SK-N-SH (cell line): ENCODE results near the gene RFWD3. TPM values are rescaled to one million over a fixed set of nuclear protein-coding genes. Genes with fewer than 3 reads are reported as not detected.

ENCODE experiments used
- CTCF ChIA-PET: fragments of 300-600, 350-600 bp; formaldehyde crosslinking; extraction: SDS; loops from one replicate; lab custom pipeline; 2021; lab: Yijun Ruan, JAX
- POLR2A ChIA-PET: fragments of 350-600 bp; sonication (Branson Sonifier 250); formaldehyde crosslinking; extraction: SDS; loops from one replicate; lab custom pipeline; 2020; ENCODE audit warnings: antibody characterized with exemption, inconsistent platforms; lab: Yijun Ruan, JAX
- DNase-seq: peaks from one replicate; pipeline ENCODE4 v3.0.0; 2012
- H2AFZ ChIP-seq: fragments of 200-600 bp; sonication (generic); 2 replicates; pipeline ENCODE4 v1.8.1; 2016; ENCODE audit warnings: antibody characterized with exemption, mild to moderate bottlenecking, low read depth
- H3F3A ChIP-seq: fragments of 200-600 bp; sonication (generic); replicated peaks from 2 replicates; pipeline ENCODE3; 2016; ENCODE audit warnings: antibody characterized with exemption, mild to moderate bottlenecking; ENCODE audit not compliant: insufficient read depth
- H3K27ac ChIP-seq, 2 experiments: fragments of 200-500 bp in 1 of 2; fragments of 200-600 bp in 1 of 2; sonication (Bioruptor generic) in 1 of 2; sonication (generic), shearing (Covaris generic) in 1 of 2; 2 replicates each; pipeline versions ENCODE4 v1.5.1 to v1.6.1; 2014 to 2016; ENCODE audit warnings: low read depth in 2 of 2, inconsistent platforms in 1 of 2, low read length in 1 of 2, mild to moderate bottlenecking in 1 of 2, mixed read lengths in 1 of 2
- H3K27me3 ChIP-seq: fragments of 200-600 bp; sonication (generic), shearing (Covaris generic); 2 replicates; pipeline ENCODE4 v1.6.1; 2016; ENCODE audit warnings: mixed run types; ENCODE audit not compliant: insufficient read depth
- H3K36me3 ChIP-seq, 2 experiments: fragments of 200-500 bp in 1 of 2; fragments of 200-600 bp in 1 of 2; sonication (Bioruptor generic) in 1 of 2; sonication (generic) in 1 of 2; replicated peaks in 1 of 2; 2 replicates each; pipeline versions ENCODE3 to v1.5.1; 2014 to 2016; ENCODE audit warnings: low read length in 1 of 2, mild to moderate bottlenecking in 1 of 2; ENCODE audit not compliant: insufficient read depth in 2 of 2, control insufficient read depth in 1 of 2
- H3K4me1 ChIP-seq, 2 experiments: fragments of 200-500 bp in 1 of 2; fragments of 200-600 bp in 1 of 2; sonication (Bioruptor generic) in 1 of 2; sonication (generic), shearing (Covaris generic) in 1 of 2; 2 replicates each; pipeline versions ENCODE4 v1.5.1 to v1.6.1; 2014 to 2016; ENCODE audit warnings: low read depth in 1 of 2, low read length in 1 of 2, mixed run types in 1 of 2; ENCODE audit not compliant: insufficient read depth in 2 of 2, control insufficient read depth in 1 of 2
- H3K4me2 ChIP-seq: fragments of 200-600 bp; sonication (generic), shearing (Covaris generic); 2 replicates; pipeline ENCODE4 v1.6.1; 2017; ENCODE audit warnings: mixed run types
- H3K4me3 ChIP-seq, 2 experiments: fragments of 200-500 bp in 1 of 2; fragments of 200-600 bp in 1 of 2; sonication (Bioruptor generic) in 1 of 2; sonication (generic), shearing (Covaris generic) in 1 of 2; 2 replicates each; pipeline versions ENCODE4 v1.5.1 to v1.8.1; 2014 to 2016; ENCODE audit warnings: low read depth in 2 of 2, inconsistent platforms in 1 of 2, low read length in 1 of 2, mild to moderate bottlenecking in 1 of 2, mixed read lengths in 1 of 2, moderate library complexity in 1 of 2
- H3K79me2 ChIP-seq: fragments of 200-600 bp; sonication (generic); 2 replicates; pipeline ENCODE4 v1.8.1; 2017; ENCODE audit warnings: mild to moderate bottlenecking; ENCODE audit not compliant: insufficient read depth
- H3K9ac ChIP-seq: fragments of 200-600 bp; sonication (generic); 2 replicates; pipeline ENCODE4 v1.6.1; 2017; ENCODE audit warnings: mixed run types
- H3K9me2 ChIP-seq: fragments of 200-600 bp; sonication (generic); 2 replicates; pipeline ENCODE4 v1.6.1; 2017; ENCODE audit warnings: mixed run types
- H3K9me3 ChIP-seq: fragments of 200-600 bp; sonication (generic); 2 replicates; pipeline ENCODE4 v1.6.1; 2017; ENCODE audit warnings: mixed run types, mild to moderate bottlenecking, moderate library complexity
- H4K20me1 ChIP-seq: fragments of 200-600 bp; sonication (generic); 2 replicates; pipeline ENCODE4 v1.6.1; 2017; ENCODE audit warnings: mild to moderate bottlenecking, mixed run types; ENCODE audit not compliant: insufficient read depth
- CHD2 ChIP-seq: fragments of 150-350 bp; IDR thresholded peaks from 2 replicates; pipeline ENCODE4 v1.6.1; 2018; ENCODE audit warnings: low read length; ENCODE audit not compliant: partially characterized antibody
- EP300 ChIP-seq, 2 experiments: IDR thresholded peaks; 2 replicates each; pipeline versions ENCODE4 v1.4.0 to v1.6.1; 2012; ENCODE audit warnings: borderline replicate concordance in 1 of 2, low read depth in 1 of 2, low read length in 1 of 2
- FOSL2 ChIP-seq: IDR thresholded peaks from 2 replicates; pipeline ENCODE4 v1.4.0; 2012; ENCODE audit warnings: low read depth, mild to moderate bottlenecking, moderate library complexity, borderline replicate concordance
- FOXJ3 ChIP-seq: sonication (generic); formaldehyde crosslinking; IDR thresholded peaks from 2 replicates; pipeline ENCODE4 v1.5.1; 2020; ENCODE audit warnings: mild to moderate bottlenecking, missing genetic modification reagents
- FOXM1 ChIP-seq: IDR thresholded peaks from 2 replicates; pipeline ENCODE4 v1.4.0; 2012; ENCODE audit warnings: low read depth, mild to moderate bottlenecking
- GATA2 ChIP-seq: sonication (generic); formaldehyde crosslinking; IDR thresholded peaks from 2 replicates; pipeline ENCODE4 v1.5.0; 2020; ENCODE audit warnings: mild to moderate bottlenecking, missing genetic modification reagents
- JUND ChIP-seq: IDR thresholded peaks from 2 replicates; pipeline ENCODE4 v1.4.0; 2012
- MEF2A ChIP-seq: IDR thresholded peaks from 2 replicates; pipeline ENCODE4 v1.4.0; 2012; ENCODE audit warnings: low read depth, borderline replicate concordance
- MXI1 ChIP-seq: IDR thresholded peaks from 2 replicates; pipeline ENCODE4 v1.6.1; 2012; ENCODE audit warnings: mild to moderate bottlenecking, low read depth, low read length, improper control_type of control experiment
- NRF1 ChIP-seq: IDR thresholded peaks from 2 replicates; pipeline ENCODE4 v1.6.1; 2012; ENCODE audit warnings: low read depth, mild to moderate bottlenecking, low read length
- POLR2AphosphoS5 ChIP-seq: IDR thresholded peaks from 2 replicates; pipeline ENCODE4 v1.6.1; 2012; ENCODE audit warnings: low read depth, low read length
- RAD21 ChIP-seq: IDR thresholded peaks from 2 replicates; pipeline ENCODE4 v1.6.1; 2012; ENCODE audit warnings: mild to moderate bottlenecking, low read length
- RCOR1 ChIP-seq: fragments of 150-350 bp; IDR thresholded peaks from 2 replicates; pipeline ENCODE4 v1.6.1; 2017; ENCODE audit warnings: antibody characterized with exemption, low read length
- RXRA ChIP-seq: IDR thresholded peaks from 2 replicates; pipeline ENCODE4 v1.4.0; 2012; ENCODE audit warnings: low read depth, mild to moderate bottlenecking, borderline replicate concordance
- SIN3A ChIP-seq: IDR thresholded peaks from 2 replicates; pipeline ENCODE4 v1.6.1; 2012; ENCODE audit warnings: low read depth, mild to moderate bottlenecking, low read length, moderate library complexity, borderline replicate concordance
- SMC3 ChIP-seq: IDR thresholded peaks from 2 replicates; pipeline ENCODE4 v1.6.1; 2012; ENCODE audit warnings: low read depth, low read length, improper control_type of control experiment
- TAF1 ChIP-seq: IDR thresholded peaks from 2 replicates; pipeline ENCODE4 v1.6.1; 2012; ENCODE audit warnings: low read depth, mild to moderate bottlenecking, low read length, moderate library complexity, borderline replicate concordance
- TCF12 ChIP-seq: IDR thresholded peaks from 2 replicates; pipeline ENCODE4 v1.4.0; 2012
- TEAD4 ChIP-seq: IDR thresholded peaks from 2 replicates; pipeline ENCODE4 v1.4.0; 2012; ENCODE audit warnings: mild to moderate bottlenecking, borderline replicate concordance; ENCODE audit not compliant: insufficient read depth
- YY1 ChIP-seq: IDR thresholded peaks from 2 replicates; pipeline ENCODE4 v1.4.0; 2012; ENCODE audit warnings: low read depth, mild to moderate bottlenecking
- WGBS: methylation state at CpG from one replicate; pipeline ENCODE4 v1.1.6; 2017; ENCODE audit warnings: low lambda C conversion rate; 5-methylcytosine and 5-hydroxymethylcytosine counted together
- polyA plus RNA-seq, 3 experiments: library from polyadenylated mRNA; depleted of rRNA; stranded (reverse); fragments of >200 nt; gene quantifications; 2 replicates each; pipeline ENCODE4 v1.2.3, GENCODE V29; 2012
- TF ChIP-seq, protein P1 (sequence below): fragments of 200-600 bp; sonication (generic); IDR thresholded peaks from 2 replicates; pipeline ENCODE4 v1.6.1; 2017; ENCODE audit warnings: antibody characterized with exemption, mild to moderate bottlenecking, moderate library complexity
- TF ChIP-seq, protein P2 (sequence below): IDR thresholded peaks from 2 replicates; pipeline ENCODE4 v1.6.1; 2012; ENCODE audit warnings: mild to moderate bottlenecking, low read depth, low read length, moderate library complexity
- TF ChIP-seq, protein P3 (sequence below): IDR thresholded peaks from 2 replicates; pipeline ENCODE4 v1.4.0; 2012; ENCODE audit warnings: low read depth, borderline replicate concordance
- TF ChIP-seq, protein P4 (sequence below): fragments of 150-350 bp; IDR thresholded peaks from 2 replicates; pipeline ENCODE4 v1.6.1; 2017; ENCODE audit warnings: antibody characterized with exemption, low read length, low read depth, borderline replicate concordance

Gene RFWD3
- polyA plus RNA-seq, 1 of the 3 experiments (the other 2 are of a cell fraction): 13.2 TPM

DNA sequence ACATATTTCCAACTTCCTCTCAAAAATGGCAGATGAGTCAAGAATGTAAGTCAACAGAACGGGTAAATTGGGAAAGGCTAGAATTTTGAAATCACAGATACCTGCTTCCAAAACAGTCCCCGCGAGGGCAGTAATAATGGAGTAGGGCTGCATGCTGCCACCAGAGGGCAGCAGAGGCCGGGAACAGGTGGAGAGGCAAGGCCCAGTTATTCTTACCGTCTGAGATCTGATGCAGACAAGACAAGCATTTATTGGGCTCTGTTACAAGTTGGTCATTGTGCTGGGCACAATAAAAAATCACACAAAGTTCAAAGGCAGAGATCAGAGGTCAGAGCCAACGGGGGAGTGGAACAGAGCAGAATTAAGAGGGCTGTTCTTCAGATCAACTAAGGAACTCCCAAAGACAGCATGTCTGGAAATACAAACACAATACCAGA, 42.8 kb upstream of the RFWD3 start:
- 4% methylated on average over 6 of the region's 6 CpGs for WGBS
- H3K27me3 ChIP-seq: no peaks in the 10 kb centered on the region
- H3K27ac ChIP-seq: no peak overlapping the region
- peak; percentile 86 for DNase-seq
- no peaks in the 10 kb centered on the region for H3F3A ChIP-seq
- no peak overlapping the region for H3K9ac ChIP-seq
- no peak overlapping the region for H2AFZ ChIP-seq
- no peak overlapping the region for H3K4me3 ChIP-seq
- CTCF ChIA-PET: interaction anchor here (0.8 to 12.3 kb wide), 15 partner anchors 9 to 402 kb away, joined by 3 to 192 read pairs (median 5); partner anchors contain the start of genes FA2H and MLKL
- H3K4me1 ChIP-seq: no peaks in the 10 kb centered on the region
- no peaks in the 10 kb centered on the region for H3K9me3 ChIP-seq
- H3K4me2 ChIP-seq: no peak overlapping the region
- POLR2A ChIA-PET: no interaction called here
- H3K9me2 ChIP-seq: no peaks in the 10 kb centered on the region
- no peaks in the 10 kb centered on the region for H3K79me2 ChIP-seq
- TF ChIP-seq FOXM1 (no peak), MEF2A (no peak), GATA2 (0 out of 2 replicates have a peak, but pooled peaks have one; percentile 26), FOXJ3 (CRISPR knock-in tag) (no peak), NRF1 (no peak), CHD2 (no peak), EP300 (IDR thresholded peaks at IDR 0.05; ENCODE audit: borderline replicate concordance in 1 of 2, low read depth in 1 of 2, low read length in 1 of 2) (no peak), TEAD4 (no peak), RAD21 (peak; percentile 94), TAF1 (no peak), SIN3A (no peak), POLR2AphosphoS5 (no peak), JUND (no peak), RCOR1 (0 out of 2 replicates have a peak, but pooled peaks have one; percentile 36), YY1 (no peak), FOSL2 (no peak), RXRA (no peak), MXI1 (no peak), SMC3 (peak; percentile 95), TCF12 (no peak)
- TF ChIP-seq, protein P1, sequence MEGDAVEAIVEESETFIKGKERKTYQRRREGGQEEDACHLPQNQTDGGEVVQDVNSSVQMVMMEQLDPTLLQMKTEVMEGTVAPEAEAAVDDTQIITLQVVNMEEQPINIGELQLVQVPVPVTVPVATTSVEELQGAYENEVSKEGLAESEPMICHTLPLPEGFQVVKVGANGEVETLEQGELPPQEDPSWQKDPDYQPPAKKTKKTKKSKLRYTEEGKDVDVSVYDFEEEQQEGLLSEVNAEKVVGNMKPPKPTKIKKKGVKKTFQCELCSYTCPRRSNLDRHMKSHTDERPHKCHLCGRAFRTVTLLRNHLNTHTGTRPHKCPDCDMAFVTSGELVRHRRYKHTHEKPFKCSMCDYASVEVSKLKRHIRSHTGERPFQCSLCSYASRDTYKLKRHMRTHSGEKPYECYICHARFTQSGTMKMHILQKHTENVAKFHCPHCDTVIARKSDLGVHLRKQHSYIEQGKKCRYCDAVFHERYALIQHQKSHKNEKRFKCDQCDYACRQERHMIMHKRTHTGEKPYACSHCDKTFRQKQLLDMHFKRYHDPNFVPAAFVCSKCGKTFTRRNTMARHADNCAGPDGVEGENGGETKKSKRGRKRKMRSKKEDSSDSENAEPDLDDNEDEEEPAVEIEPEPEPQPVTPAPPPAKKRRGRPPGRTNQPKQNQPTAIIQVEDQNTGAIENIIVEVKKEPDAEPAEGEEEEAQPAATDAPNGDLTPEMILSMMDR: peak; percentile 97
- TF ChIP-seq, protein P2, sequence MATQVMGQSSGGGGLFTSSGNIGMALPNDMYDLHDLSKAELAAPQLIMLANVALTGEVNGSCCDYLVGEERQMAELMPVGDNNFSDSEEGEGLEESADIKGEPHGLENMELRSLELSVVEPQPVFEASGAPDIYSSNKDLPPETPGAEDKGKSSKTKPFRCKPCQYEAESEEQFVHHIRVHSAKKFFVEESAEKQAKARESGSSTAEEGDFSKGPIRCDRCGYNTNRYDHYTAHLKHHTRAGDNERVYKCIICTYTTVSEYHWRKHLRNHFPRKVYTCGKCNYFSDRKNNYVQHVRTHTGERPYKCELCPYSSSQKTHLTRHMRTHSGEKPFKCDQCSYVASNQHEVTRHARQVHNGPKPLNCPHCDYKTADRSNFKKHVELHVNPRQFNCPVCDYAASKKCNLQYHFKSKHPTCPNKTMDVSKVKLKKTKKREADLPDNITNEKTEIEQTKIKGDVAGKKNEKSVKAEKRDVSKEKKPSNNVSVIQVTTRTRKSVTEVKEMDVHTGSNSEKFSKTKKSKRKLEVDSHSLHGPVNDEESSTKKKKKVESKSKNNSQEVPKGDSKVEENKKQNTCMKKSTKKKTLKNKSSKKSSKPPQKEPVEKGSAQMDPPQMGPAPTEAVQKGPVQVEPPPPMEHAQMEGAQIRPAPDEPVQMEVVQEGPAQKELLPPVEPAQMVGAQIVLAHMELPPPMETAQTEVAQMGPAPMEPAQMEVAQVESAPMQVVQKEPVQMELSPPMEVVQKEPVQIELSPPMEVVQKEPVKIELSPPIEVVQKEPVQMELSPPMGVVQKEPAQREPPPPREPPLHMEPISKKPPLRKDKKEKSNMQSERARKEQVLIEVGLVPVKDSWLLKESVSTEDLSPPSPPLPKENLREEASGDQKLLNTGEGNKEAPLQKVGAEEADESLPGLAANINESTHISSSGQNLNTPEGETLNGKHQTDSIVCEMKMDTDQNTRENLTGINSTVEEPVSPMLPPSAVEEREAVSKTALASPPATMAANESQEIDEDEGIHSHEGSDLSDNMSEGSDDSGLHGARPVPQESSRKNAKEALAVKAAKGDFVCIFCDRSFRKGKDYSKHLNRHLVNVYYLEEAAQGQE: no peak
- TF ChIP-seq, protein P3, sequence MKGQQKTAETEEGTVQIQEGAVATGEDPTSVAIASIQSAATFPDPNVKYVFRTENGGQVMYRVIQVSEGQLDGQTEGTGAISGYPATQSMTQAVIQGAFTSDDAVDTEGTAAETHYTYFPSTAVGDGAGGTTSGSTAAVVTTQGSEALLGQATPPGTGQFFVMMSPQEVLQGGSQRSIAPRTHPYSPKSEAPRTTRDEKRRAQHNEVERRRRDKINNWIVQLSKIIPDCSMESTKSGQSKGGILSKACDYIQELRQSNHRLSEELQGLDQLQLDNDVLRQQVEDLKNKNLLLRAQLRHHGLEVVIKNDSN: no peak
- TF ChIP-seq, protein P4, sequence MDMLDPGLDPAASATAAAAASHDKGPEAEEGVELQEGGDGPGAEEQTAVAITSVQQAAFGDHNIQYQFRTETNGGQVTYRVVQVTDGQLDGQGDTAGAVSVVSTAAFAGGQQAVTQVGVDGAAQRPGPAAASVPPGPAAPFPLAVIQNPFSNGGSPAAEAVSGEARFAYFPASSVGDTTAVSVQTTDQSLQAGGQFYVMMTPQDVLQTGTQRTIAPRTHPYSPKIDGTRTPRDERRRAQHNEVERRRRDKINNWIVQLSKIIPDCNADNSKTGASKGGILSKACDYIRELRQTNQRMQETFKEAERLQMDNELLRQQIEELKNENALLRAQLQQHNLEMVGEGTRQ: no peak
- no peaks in the 10 kb centered on the region for H4K20me1 ChIP-seq
- no peaks in the 10 kb centered on the region for H3K36me3 ChIP-seq
